K562 (cell line): ENCODE measurements around the gene CFP.

Experiments
- CHD4 ChIP-seq: fragments of 200-600 bp; sonication (generic); IDR thresholded peaks from 3 replicates; pipeline ENCODE4 v1.6.1; 2012; ENCODE audit warnings: low read depth, mild to moderate bottlenecking, mixed read lengths, low read length, inconsistent platforms; ENCODE audit not compliant: insufficient read depth, insufficient replicate concordance, poor library complexity, severe bottlenecking
- FOXA3 ChIP-seq, 2 experiments: fragments of 450-650 bp in 1 of 2; sonication (generic) in 1 of 2; formaldehyde crosslinking; IDR thresholded peaks in 1 of 2; conservative IDR thresholded peaks in 1 of 2; 2 replicates each; pipeline versions ENCODE4 v1.4.0 to v1.8.0; 2020 to 2022; ENCODE audit warnings: mild to moderate bottlenecking in 2 of 2, missing genetic modification reagents in 1 of 2
- MED1 ChIP-seq: sonication (generic); formaldehyde crosslinking; IDR thresholded peaks from 2 replicates; pipeline ENCODE4 v1.8.1; 2023; ENCODE audit warnings: missing genetic modification reagents, borderline replicate concordance
- NRF1 ChIP-seq, 2 experiments: fragments of 450-650 bp; IDR thresholded peaks in 1 of 2; conservative IDR thresholded peaks in 1 of 2; 2 replicates each; pipeline ENCODE4 v1.6.1; 2014; ENCODE audit warnings: mild to moderate bottlenecking in 2 of 2
- TBL1XR1 ChIP-seq, 2 experiments: IDR thresholded peaks; 2 replicates each; pipeline ENCODE4 v1.6.1; 2012; ENCODE audit warnings: improper control_type of control experiment in 2 of 2, low read length in 2 of 2, mild to moderate bottlenecking in 1 of 2
- TF ChIP-seq, protein P1 (sequence below), 2 experiments: fragments of 450-650 bp; formaldehyde crosslinking in 1 of 2; IDR thresholded peaks; 2 replicates each; pipeline versions ENCODE4 v1.4.0 to v1.6.1; 2014 to 2020; ENCODE audit warnings: mild to moderate bottlenecking in 2 of 2, borderline replicate concordance in 1 of 2, low read depth in 1 of 2
- TF ChIP-seq, protein P2 (sequence below): fragments of 450-650 bp; formaldehyde crosslinking; IDR thresholded peaks from 2 replicates; pipeline ENCODE4 v1.4.0; 2022; ENCODE audit warnings: missing genetic modification characterization
- TF ChIP-seq, protein P3 (sequence below): fragments of 250-450 bp; sonication (Bioruptor Pico); IDR thresholded peaks from 2 replicates; pipeline ENCODE4 v1.5.0; 2021; ENCODE audit warnings: mild to moderate bottlenecking, borderline replicate concordance

DNA sequence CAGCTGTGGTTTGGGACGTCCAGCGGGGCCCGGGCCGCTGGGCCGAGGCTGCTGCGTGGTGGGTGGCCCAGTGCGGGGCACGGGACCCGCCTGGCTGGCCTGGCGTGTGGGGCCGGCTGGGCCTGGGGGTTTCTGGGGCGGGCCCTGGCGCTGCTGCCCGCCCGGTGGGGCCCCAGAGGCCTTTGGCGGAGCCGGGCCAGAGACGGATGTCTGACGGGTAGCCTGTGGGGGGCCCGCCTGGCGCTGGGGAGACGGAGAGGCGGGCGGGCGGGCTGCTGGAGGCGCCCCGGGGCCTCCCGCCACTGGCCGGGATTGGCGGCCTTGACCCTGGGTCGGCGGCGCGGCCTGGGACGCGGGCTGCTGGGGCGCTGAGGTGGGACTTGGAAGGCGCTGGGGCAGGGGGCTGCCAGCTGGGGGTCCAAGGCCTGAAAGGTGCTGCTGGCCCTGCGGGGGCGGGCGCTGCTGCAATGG lies 55.6 kb downstream of the CFP start:
- no peak for TF ChIP-seq CHD4
- TF ChIP-seq, protein P1, sequence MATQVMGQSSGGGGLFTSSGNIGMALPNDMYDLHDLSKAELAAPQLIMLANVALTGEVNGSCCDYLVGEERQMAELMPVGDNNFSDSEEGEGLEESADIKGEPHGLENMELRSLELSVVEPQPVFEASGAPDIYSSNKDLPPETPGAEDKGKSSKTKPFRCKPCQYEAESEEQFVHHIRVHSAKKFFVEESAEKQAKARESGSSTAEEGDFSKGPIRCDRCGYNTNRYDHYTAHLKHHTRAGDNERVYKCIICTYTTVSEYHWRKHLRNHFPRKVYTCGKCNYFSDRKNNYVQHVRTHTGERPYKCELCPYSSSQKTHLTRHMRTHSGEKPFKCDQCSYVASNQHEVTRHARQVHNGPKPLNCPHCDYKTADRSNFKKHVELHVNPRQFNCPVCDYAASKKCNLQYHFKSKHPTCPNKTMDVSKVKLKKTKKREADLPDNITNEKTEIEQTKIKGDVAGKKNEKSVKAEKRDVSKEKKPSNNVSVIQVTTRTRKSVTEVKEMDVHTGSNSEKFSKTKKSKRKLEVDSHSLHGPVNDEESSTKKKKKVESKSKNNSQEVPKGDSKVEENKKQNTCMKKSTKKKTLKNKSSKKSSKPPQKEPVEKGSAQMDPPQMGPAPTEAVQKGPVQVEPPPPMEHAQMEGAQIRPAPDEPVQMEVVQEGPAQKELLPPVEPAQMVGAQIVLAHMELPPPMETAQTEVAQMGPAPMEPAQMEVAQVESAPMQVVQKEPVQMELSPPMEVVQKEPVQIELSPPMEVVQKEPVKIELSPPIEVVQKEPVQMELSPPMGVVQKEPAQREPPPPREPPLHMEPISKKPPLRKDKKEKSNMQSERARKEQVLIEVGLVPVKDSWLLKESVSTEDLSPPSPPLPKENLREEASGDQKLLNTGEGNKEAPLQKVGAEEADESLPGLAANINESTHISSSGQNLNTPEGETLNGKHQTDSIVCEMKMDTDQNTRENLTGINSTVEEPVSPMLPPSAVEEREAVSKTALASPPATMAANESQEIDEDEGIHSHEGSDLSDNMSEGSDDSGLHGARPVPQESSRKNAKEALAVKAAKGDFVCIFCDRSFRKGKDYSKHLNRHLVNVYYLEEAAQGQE (IDR thresholded peaks at IDR 0.05; ENCODE audit: borderline replicate concordance): no peak
- TF ChIP-seq, protein P1 (CRISPR knock-in tag; IDR thresholded peaks at IDR 0.05; ENCODE audit: low read depth): no peak
- no peak for TF ChIP-seq FOXA3 (CRISPR knock-in tag; conservative IDR thresholded peaks at IDR 0.05 in 1 of 2, IDR thresholded peaks at IDR 0.05 in 1 of 2)
- no peak for TF ChIP-seq TBL1XR1 (IDR thresholded peaks at IDR 0.05; ENCODE audit: low read length in 2 of 2)
- TF ChIP-seq, protein P2, sequence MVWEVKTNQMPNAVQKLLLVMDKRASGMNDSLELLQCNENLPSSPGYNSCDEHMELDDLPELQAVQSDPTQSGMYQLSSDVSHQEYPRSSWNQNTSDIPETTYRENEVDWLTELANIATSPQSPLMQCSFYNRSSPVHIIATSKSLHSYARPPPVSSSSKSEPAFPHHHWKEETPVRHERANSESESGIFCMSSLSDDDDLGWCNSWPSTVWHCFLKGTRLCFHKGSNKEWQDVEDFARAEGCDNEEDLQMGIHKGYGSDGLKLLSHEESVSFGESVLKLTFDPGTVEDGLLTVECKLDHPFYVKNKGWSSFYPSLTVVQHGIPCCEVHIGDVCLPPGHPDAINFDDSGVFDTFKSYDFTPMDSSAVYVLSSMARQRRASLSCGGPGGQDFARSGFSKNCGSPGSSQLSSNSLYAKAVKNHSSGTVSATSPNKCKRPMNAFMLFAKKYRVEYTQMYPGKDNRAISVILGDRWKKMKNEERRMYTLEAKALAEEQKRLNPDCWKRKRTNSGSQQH: no peak
- TF ChIP-seq NRF1 (conservative IDR thresholded peaks at IDR 0.05 in 1 of 2, IDR thresholded peaks at IDR 0.05 in 1 of 2): no peak
- TF ChIP-seq MED1 (CRISPR knock-in tag): no peak
- TF ChIP-seq, protein P3, sequence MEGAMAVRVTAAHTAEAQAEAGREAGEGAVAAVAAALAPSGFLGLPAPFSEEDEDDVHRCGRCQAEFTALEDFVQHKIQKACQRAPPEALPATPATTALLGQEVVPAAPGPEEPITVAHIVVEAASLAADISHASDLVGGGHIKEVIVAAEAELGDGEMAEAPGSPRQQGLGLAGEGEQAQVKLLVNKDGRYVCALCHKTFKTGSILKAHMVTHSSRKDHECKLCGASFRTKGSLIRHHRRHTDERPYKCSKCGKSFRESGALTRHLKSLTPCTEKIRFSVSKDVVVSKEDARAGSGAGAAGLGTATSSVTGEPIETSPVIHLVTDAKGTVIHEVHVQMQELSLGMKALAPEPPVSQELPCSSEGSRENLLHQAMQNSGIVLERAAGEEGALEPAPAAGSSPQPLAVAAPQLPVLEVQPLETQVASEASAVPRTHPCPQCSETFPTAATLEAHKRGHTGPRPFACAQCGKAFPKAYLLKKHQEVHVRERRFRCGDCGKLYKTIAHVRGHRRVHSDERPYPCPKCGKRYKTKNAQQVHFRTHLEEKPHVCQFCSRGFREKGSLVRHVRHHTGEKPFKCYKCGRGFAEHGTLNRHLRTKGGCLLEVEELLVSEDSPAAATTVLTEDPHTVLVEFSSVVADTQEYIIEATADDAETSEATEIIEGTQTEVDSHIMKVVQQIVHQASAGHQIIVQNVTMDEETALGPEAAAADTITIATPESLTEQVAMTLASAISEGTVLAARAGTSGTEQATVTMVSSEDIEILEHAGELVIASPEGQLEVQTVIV: no peak
